Hepatocyte (in vitro differentiated cells): ENCODE data around the gene CCNB1.

ENCODE experiments used
- EZH2 ChIP-seq: fragments of 200-600 bp; sonication (generic); IDR thresholded peaks from 2 replicates; pipeline ENCODE4 v1.6.1; 2016; ENCODE audit warnings: antibody characterized with exemption, mild to moderate bottlenecking, borderline replicate concordance
- EZH2phosphoT487 ChIP-seq: fragments of 200-600 bp; sonication (generic); IDR thresholded peaks from one replicate; pipeline ENCODE4 v1.6.1; 2018; ENCODE audit warnings: antibody characterized with exemption, mild to moderate bottlenecking, low read depth, moderate library complexity; ENCODE audit not compliant: unreplicated experiment, severe bottlenecking
- TF ChIP-seq, protein P1 (sequence below): fragments of 200-600 bp; sonication (generic); IDR thresholded peaks from 2 replicates; pipeline ENCODE4 v1.5.1; 2016; ENCODE audit warnings: antibody characterized with exemption, mild to moderate bottlenecking; ENCODE audit not compliant: poor library complexity

DNA sequence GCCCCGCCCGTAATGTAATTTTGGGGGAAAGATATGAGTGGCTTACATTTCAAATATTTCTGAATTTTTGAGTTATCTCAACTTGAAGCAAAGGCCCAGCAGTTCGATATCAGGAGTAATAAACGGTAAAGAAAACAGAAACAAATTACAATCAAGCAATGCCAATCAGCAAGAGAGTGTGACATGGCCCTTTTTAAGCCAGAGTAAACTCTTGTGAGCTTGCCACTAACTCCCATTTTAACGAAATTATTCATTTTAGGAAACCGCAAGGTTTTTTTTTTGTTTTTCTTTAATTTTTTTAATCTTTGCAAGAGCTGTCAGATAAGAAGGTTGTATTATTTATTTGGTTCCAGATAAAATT lies 50.2 kb downstream of the CCNB1 start:
- TF ChIP-seq, protein P1, sequence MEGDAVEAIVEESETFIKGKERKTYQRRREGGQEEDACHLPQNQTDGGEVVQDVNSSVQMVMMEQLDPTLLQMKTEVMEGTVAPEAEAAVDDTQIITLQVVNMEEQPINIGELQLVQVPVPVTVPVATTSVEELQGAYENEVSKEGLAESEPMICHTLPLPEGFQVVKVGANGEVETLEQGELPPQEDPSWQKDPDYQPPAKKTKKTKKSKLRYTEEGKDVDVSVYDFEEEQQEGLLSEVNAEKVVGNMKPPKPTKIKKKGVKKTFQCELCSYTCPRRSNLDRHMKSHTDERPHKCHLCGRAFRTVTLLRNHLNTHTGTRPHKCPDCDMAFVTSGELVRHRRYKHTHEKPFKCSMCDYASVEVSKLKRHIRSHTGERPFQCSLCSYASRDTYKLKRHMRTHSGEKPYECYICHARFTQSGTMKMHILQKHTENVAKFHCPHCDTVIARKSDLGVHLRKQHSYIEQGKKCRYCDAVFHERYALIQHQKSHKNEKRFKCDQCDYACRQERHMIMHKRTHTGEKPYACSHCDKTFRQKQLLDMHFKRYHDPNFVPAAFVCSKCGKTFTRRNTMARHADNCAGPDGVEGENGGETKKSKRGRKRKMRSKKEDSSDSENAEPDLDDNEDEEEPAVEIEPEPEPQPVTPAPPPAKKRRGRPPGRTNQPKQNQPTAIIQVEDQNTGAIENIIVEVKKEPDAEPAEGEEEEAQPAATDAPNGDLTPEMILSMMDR = no peak
- TF ChIP-seq EZH2 (no peak), EZH2phosphoT487 (no peak)
